Myocyte (in vitro differentiated cells): ENCODE measurements around the gene MTHFD2. TPM values are rescaled to one million over a fixed set of nuclear protein-coding genes. Genes with fewer than 3 reads are reported as not detected.
"Not testable (repeated sequence)": the region's sequence is repeated elsewhere in the genome, so short reads cannot be mapped to it uniquely, and the experiment has no call there.

Experiments
- DNase-seq: peaks from one replicate; pipeline ENCODE4 v3.0.0-alpha.2; 2012; ENCODE audit warnings: low read depth
- total RNA-seq: library from RNA; depleted of rRNA; stranded (reverse); fragments of >200 nt; gene quantifications from 2 replicates; pipeline ENCODE4 v1.2.3, GENCODE V29; 2014

MTHFD2 gene
- total RNA-seq, 1 donor from 2014 or later, result 66.1 TPM

- no peak for DNase-seq
These were observed 1.4 kb upstream of the MTHFD2 start for GRCh38 chr2:74197049-74197448.

GRCh38 chr2:74198023-74198460, 373 bp upstream of the MTHFD2 start:
- DNase-seq, result no peak

- DNase-seq, result no peak
These were observed 873 bp downstream of the MTHFD2 start for GRCh38 chr2:74199275-74199701.

DNA sequence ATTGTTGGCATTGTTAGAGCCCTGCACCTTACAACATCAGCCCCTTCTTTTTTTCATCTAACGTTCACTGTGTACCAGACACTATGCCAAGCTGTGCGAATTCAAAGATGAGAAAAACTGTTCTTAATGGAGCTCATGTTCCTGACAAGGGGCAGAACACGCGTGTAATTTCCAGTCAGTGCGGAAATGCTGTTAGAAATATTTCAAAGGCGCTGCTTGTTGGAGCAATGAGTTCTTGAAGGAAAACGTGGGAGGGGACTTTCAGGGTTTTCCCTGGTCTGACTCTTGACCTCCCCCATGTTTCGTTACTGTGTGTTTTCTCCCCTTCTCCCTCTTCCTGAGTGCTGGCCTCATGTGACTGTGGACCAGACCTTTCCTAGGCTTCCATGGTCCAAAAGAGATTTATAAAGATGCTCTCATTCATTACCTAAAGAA, 1.5 kb downstream of the MTHFD2 start:
- no peak for DNase-seq

DNA sequence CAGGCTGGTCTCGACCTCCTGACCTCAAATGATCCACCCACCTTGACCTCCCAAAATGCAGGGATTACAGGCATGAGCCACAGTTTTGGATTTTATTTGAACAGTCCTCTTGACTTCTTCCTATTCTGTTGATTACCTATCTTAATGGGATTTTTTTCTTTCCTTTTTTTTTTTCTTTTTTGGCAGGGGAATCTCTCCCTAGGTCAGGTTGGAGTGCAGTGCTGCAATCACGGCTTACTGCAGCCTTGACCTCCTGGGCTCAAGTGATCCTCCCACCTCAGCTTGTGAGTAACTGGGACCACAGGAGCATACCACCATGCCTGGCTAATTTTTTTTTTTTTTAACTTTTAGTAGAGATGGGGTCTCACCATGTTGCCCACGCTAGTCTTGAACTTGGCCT, 2.8 kb downstream of the MTHFD2 start:
- no peak for DNase-seq

- DNase-seq, result peak; percentile 86
These were observed 3.2 kb downstream of the MTHFD2 start for GRCh38 chr2:74201596-74201995.

DNA sequence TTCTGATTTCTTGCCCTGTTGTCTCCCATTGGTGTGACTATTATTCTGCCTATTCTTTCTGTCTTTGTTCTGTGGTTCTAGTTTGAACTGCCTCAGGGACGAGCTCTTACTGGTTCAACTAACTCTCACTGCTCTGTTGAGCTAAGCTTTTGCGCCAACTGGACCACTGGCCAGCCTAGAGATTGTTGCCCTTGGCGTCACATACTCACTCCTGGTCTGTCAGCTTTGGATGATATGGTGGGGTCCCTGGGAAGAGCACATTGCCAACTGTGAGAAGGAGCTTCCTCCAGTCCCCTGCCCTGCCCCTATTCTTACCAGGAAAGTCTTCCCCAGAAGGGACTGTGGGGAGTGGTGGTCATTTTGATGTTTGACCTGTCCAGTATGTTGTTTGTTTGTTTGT, 6.0 kb downstream of the MTHFD2 start:
- no peak for DNase-seq

- DNase-seq, result no peak
These were observed 6.7 kb downstream of the MTHFD2 start for GRCh38 chr2:74205113-74205512.

DNA sequence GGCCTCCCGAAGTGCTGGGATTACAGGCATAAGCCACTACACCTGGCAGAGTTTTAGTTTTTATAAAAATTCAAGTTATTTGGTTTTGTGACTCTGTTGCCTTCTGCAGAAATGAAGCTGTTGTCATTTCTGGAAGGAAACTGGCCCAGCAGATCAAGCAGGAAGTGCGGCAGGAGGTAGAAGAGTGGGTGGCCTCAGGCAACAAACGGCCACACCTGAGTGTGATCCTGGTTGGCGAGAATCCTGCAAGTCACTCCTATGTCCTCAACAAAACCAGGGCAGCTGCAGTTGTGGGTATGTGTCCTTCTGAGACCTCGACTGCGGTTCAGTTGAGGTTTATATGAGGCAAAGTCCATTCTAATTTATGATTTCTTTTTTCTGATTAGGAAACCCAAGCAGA, 7.2 kb downstream of the MTHFD2 start:
- peak; percentile 77 for DNase-seq

- DNase-seq, result peak; percentile 94
These were observed 7.8 kb downstream of the MTHFD2 start for GRCh38 chr2:74206180-74206688.

DNA sequence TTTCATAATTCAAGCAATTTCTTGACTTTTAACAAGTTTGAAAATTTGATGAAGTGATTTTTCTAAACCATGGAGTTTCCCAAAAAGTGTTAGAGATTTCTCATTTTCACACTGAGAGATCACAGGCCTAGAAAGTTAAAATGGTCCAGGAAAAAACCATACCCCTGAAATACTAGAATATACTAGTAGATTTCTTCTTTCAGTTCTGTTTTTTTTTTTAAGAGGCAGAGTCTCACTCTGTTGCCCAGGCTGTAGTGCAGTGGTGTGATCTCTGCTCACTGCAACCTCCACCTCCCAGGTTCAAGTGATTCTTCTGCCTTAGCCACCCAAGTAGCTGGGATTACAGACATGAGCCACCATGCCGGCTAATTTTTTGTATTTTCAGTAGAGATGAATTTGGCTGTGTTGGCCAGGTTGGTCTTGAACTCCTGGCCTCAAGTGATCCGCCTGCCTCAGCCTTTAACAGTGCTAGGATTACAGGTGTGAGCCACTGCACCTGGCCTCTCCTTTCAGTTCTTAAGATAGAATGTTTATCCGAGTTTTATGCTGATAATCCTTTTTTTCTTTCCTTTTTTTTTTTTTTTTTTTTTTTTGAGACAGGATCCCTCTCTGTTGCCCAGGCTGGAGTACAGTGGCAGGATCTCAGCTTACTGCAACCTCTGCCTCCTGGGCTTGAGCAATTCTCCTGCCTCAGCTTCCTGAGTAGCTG, 14.4 kb downstream of the MTHFD2 start:
- DNase-seq, result no peak

DNA sequence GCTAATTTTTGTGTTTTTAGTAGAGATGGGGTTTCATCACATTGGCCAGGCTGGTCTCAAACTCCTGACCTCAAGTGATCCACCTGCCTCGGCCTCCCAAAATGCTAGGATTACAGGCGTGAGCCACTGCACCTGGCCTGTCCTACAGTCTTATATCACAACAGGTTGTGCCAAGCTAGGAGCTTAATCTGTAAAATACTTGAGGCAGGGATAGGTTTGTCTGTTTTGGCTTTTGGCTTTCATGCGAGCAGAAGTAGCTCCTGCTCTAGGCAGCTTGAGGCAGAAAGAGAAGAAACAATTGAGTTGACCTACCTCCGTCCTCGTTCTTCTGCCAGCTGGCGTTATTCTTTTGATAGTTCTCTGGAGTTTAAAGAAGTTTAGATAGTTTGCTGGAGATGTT, 17.4 kb downstream of the MTHFD2 start:
- DNase-seq, result not testable (repeated sequence)

GRCh38 chr2:74216642-74217041, 18.2 kb downstream of the MTHFD2 start:
- no peak for DNase-seq

GRCh38 chr2:74219846-74220486, 21.6 kb downstream of the MTHFD2 start:
- no peak for DNase-seq

DNA sequence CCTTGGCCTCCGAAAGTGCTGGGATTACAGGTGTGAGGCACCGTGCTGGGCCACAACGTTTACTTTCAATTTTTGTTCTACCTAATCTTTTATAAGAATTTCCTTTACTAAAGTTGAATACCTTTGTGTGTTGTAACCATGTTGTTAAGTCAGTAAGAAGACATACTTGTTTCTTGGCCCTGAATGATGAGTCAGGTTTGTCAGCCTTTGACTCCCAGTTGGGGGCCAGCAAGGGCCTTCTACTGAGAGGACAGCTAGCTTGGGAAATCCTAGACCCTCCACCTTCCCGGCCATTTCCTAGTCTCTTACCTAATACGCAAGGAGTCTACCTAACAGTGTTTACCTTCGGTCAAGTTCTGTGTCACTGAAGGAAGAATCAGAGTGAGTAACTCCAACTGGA, 22.7 kb downstream of the MTHFD2 start:
- no peak for DNase-seq

DNA sequence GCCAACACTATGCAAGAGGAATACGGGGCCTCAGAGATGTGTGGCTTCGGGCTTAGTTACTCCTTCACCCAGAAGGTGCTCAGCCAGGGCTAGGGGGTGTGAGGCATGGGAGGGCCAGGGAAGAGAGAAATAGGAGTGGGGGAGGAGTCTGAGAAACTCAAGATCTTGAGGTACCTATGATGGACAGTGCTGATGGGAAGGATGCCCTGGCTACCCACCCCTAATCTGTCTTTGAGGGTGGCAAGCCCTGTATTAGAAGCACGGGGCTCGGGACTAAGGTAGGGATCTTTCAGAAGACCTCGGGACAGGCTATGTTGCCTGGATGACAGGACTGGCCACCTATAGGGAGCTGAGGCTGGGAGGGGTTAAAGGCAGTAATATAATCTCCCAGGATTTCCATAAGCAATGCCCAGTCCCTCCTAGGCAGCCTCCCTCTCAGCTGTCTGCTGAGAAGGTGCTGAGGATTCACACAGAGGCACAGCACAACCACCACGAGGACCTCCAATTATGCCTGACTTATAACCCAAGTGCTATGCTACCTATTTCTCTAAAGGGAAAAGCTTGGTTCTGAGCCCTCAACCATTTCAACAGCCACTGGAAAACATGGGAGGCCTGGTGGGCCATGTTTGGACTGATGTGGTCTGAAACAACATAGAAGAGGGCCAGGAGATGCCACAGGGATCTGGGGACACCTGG, 23.3 kb downstream of the MTHFD2 start:
- no peak for DNase-seq

DNA sequence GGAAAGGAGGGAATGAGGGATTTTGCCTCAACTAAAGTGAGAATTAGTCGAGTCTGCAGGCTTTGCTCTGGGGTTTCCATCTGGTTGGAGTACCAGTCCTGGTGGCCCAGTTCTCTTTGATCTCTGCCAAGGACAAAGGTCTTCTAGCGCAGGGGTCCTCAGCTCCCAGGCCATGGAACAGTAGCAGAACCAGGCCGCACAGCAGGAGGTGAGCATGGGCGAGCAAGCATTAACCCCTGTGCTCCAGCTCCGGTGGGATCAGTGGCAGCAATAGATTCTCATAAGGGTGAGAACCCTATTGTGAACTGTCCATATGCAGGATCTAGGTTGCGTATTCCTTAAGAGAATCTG, 23.9 kb downstream of the MTHFD2 start:
- DNase-seq, result no peak

- no peak for DNase-seq
These were observed 25.7 kb downstream of the MTHFD2 start for GRCh38 chr2:74223941-74224770.

GRCh38 chr2:74225698-74226459, 27.5 kb downstream of the MTHFD2 start:
- no peak for DNase-seq

DNA sequence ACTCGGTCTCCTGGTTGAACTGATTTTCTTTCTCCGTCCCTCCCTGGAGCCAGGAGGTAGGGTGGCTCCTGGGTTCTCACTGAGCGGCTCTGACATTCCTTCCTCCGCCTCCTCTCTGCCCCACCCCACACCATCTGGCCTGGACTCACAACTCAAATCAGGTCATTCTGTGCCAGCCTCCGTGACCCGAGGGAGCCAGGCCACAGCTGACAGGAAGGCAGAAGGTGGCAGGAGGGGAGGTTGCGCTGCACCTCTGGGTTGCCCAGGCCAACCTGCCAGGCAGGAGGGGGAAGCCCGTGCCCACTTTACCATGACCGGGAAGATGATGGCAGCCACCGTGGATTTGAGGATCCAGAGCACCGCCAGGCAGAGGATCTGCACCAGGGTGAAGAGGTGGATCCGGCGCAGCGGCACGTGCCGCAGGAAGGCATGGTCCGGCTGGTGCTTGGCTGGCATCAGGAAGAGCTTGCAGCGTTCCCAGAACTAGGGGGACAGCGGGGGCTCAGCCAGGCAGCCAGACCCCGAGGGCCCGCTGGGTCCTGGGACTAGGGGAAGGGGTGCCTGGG, 28.3 kb downstream of the MTHFD2 start:
- DNase-seq, result peak; percentile 82
